Small intestine (tissue), 7 donors: ENCODE results near the gene SCNN1B. TPM values are rescaled to one million over a fixed set of nuclear protein-coding genes. Genes with fewer than 3 reads are reported as not detected.

Experiments
- DNase-seq, 2 donors: peaks; one replicate each; pipeline versions ENCODE4 v3.0.0 to v3.0.0-alpha.2; 2013
- FAIRE-seq: peaks from 2 replicates; lab custom pipeline; 2012; peaks lifted over from hg19 to GRCh38; lab: Jason Lieb, UNC
- H3K27ac ChIP-seq, 3 donors: one replicate each; pipeline ENCODE4 v1.5.1; 2013; ENCODE audit warnings: low read length in 2 of 3, mild to moderate bottlenecking in 2 of 3, control low read depth in 1 of 3, inconsistent platforms in 1 of 3, low read depth in 1 of 3, moderate library complexity in 1 of 3
- H3K27me3 ChIP-seq, 3 donors: one replicate each; pipeline ENCODE4 v1.6.1; 2013; ENCODE audit warnings: low read length in 3 of 3, inconsistent platforms in 1 of 3; ENCODE audit not compliant: control insufficient read depth in 3 of 3, insufficient read depth in 3 of 3
- H3K36me3 ChIP-seq, 3 donors: one replicate each; pipeline ENCODE4 v1.6.1; 2013; ENCODE audit warnings: low read length in 3 of 3, inconsistent platforms in 1 of 3, low read depth in 1 of 3, mild to moderate bottlenecking in 1 of 3, moderate library complexity in 1 of 3; ENCODE audit not compliant: control insufficient read depth in 3 of 3, insufficient read depth in 2 of 3
- H3K4me1 ChIP-seq, 3 donors: one replicate each; pipeline ENCODE4 v1.6.1; 2013; ENCODE audit warnings: low read length in 2 of 3, inconsistent platforms in 1 of 3, low read depth in 1 of 3, mild to moderate bottlenecking in 1 of 3, moderate library complexity in 1 of 3; ENCODE audit not compliant: control insufficient read depth in 3 of 3, insufficient read depth in 2 of 3
- H3K4me3 ChIP-seq, 3 donors: one replicate each; pipeline ENCODE4 v1.5.1; 2013; ENCODE audit warnings: low read length in 3 of 3, control low read depth in 1 of 3, inconsistent platforms in 1 of 3, low read depth in 1 of 3, mild to moderate bottlenecking in 1 of 3, moderate library complexity in 1 of 3
- H3K9me3 ChIP-seq, 2 donors: one replicate each; pipeline ENCODE4 v1.6.1; 2013; ENCODE audit warnings: low read depth in 1 of 2, low read length in 1 of 2; ENCODE audit not compliant: control insufficient read depth in 2 of 2, insufficient read depth in 1 of 2
- WGBS, 3 donors: extraction: QIAGEN DNeasy Blood & Tissue Kit; methylation state at CpG; one replicate each; pipeline ENCODE4 v1.1.7; 2013; 5-methylcytosine and 5-hydroxymethylcytosine counted together
- polyA plus RNA-seq, 4 donors: library from polyadenylated mRNA; stranded (reverse) in 3 of 4; unstranded in 1 of 4; fragments of 200-250 nt in 3 of 4; fragments of 120-200 nt in 1 of 4; gene quantifications; one replicate each; pipeline versions ENCODE4 v1.2.1 to v1.2.3, GENCODE V29; 2013
- donor health status: healthy with polysubstance abuse.
- donor health status: control.
- donor health status: control.
- donor health status: Bipolar disorder and iron deficiency.
- donor health status: healthy.

Gene SCNN1B
- polyA plus RNA-seq, 4 donors = 2.2 to 5.1 TPM; not detected in 2

DNA sequence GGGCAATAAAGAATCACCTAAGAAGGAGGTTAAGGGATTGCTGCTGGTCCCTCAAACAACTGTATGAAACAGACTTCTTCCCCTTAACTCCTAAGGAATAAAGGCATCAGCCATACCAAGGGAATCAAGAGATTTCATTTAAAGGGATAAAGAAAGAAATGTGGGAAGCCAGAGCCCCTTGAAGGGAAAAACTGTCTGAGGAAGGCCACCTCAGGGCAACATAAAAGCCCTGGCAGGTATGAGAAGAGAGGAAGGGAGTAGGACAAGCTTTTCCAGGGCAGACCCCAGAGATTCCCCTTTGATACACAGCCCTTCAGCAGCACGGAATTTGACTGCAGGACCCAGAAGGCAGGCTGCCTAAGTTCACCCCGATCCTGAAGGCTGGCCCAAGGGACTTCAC is 107.4 kb downstream of the SCNN1B start:
- Histone ChIP-seq H3K4me1 (no peaks in the 10 kb centered on the region), H3K4me3 (no peak overlapping the region), H3K36me3 (peaks cover 6 to 44% (median 15%) of the 10 kb centered on the region in 3 donors), H3K27me3 (no peaks in the 10 kb centered on the region), H3K27ac (no peak overlapping the region), H3K9me3 (no peaks in the 10 kb centered on the region)
- 81 to 100% (median 95%) methylated on average over 2 of the region's 2 CpGs for WGBS, 3 donors
- DNase-seq (no peak), FAIRE-seq (no peak)

DNA sequence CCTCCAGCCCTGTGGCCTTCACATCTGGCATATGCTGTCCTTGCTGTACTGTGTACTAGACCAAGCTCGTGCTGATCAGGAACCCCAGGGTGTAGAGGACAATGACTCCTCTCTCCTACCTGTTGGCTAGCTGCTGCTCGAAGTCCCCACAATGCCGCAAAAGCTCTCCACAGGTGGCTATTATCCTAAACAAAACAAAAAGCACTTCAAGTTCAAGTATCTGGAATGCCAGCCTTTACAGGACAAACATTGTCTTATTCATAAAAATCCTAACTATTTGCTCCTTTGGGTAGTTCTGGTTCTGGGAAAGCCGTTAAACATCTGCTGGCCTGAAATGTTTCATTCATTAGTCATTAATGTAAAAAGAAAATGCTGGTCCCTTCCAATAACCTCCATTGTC is 108.1 kb downstream of the SCNN1B start:
- H3K4me1 ChIP-seq = no peaks in the 10 kb centered on the region
- 85 to 94% (median 90%) methylated on average over 4 of the region's 4 CpGs for WGBS, 3 donors
- DNase-seq = no peak
- no peak overlapping the region for H3K27ac ChIP-seq
- no peak overlapping the region for H3K4me3 ChIP-seq
- H3K27me3 ChIP-seq = no peaks in the 10 kb centered on the region
- H3K36me3 ChIP-seq = peaks cover 4 to 43% (median 13%) of the 10 kb centered on the region in 3 donors
- no peaks in the 10 kb centered on the region for H3K9me3 ChIP-seq
- FAIRE-seq = no peak

DNA sequence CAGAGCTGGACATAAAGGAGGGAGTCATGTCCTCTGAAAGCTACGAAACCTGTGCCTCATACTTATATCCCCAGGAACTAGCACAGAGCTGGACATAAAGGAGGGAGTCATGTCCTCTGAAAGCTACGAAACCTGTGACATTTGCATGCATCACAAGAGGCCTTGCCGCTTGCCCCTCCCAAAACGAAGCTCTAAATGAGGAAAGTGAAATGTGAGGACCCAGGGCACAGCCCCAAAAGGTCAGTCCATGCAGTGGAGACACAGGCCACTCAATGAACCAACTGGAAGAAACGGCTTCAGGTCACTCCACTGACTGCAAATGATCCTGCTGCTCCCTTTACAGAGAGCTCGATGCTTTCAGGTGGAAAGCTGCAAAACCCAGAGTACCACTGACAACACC is 112.6 kb downstream of the SCNN1B start:
- no peak for DNase-seq
- Histone ChIP-seq H3K27me3 (no peaks in the 10 kb centered on the region), H3K9me3 (no peaks in the 10 kb centered on the region), H3K27ac (no peak overlapping the region), H3K36me3 (peaks cover 0 to 47% (median 14%) of the 10 kb centered on the region in 3 donors), H3K4me1 (no peaks in the 10 kb centered on the region), H3K4me3 (no peak overlapping the region)
- 93 to 95% (median 95%) methylated on average over 6 of the region's 6 CpGs for WGBS, 3 donors
- no peak for FAIRE-seq

DNA sequence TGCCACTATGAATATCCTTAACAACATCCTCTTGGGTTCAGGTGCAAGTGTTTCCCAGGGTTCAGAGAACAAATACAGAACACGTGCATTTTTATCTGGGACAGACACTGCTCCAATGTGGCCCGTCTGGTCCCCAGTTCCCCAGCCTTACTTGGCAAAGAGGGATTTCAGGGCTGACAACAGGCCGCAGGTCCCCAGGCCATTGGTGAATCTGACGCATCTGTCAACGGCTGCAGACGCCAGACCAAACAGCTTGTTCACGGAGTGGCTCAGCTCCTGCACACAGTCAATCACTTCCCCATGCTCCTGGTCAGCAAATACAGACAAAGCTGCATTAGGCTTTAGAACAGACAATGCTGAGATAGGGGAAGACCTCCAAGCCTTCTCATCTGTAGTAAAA is 114.7 kb downstream of the SCNN1B start:
- H3K36me3 ChIP-seq = peaks cover 0 to 47% (median 10%) of the 10 kb centered on the region in 3 donors
- no peaks in the 10 kb centered on the region for H3K27me3 ChIP-seq
- no peak overlapping the region for H3K27ac ChIP-seq
- H3K9me3 ChIP-seq = no peaks in the 10 kb centered on the region
- H3K4me1 ChIP-seq = no peaks in the 10 kb centered on the region
- 81 to 89% (median 83%) methylated on average over 7 of the region's 7 CpGs for WGBS, 3 donors
- FAIRE-seq = no peak
- no peak for DNase-seq
- no peak overlapping the region for H3K4me3 ChIP-seq

DNA sequence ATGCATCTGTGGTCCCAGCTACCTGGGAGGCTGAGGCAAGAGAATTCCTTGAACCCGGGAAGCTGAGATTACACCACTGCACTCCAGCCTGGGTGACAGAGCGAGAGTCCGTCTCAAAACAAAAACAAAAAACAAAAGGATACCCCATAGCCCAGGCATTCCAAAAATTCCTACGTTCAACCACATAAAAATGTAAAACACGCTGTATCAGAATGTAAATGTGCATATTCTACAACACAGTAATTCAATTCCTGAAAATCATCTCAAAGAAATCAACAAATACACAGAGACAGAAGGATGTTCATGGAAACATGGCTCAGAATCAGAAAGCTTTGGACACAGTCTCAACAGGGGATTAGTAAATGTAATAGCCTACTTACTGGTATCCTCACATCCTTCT is 117.9 kb downstream of the SCNN1B start:
- WGBS, 3 donors = 82 to 96% (median 90%) methylated on average over 5 of the region's 5 CpGs
- H3K27me3 ChIP-seq = no peaks in the 10 kb centered on the region
- peak overlapping the region in 1 of 3 donors; percentile 62 for H3K27ac ChIP-seq
- no peaks in the 10 kb centered on the region for H3K4me1 ChIP-seq
- H3K4me3 ChIP-seq = no peak overlapping the region
- H3K9me3 ChIP-seq = no peaks in the 10 kb centered on the region
- FAIRE-seq (no peak), DNase-seq (no peak)
- peaks cover 0 to 36% (median 10%) of the 10 kb centered on the region in 3 donors for H3K36me3 ChIP-seq

DNA sequence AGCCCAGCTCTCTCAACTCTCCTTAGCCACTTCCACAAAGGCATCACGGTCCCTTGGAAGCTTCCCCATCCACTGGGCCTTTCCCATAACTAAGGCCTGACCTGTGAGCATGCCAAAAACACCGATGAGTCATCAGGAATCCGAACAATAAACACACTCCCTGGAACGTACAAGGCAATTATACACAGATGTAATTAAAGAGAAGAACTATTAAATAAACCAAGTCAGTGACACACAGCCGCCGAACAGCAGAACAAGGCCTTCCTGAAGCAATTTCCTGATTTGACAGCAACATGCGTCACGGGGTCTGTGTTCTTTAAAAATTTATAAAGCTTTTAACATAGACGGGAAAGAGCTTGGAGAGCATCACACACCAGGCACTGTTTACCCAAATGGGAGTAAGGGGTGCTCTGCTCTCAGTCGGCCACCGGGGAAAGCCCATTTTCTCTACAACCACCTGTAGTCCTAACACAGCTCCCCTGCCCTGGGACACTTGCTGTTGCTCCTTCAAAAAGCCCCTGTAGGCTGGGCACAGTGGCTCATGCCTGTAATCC is 121.5 kb downstream of the SCNN1B start:
- FAIRE-seq = no peak
- H3K4me1 ChIP-seq = no peaks in the 10 kb centered on the region

DNA sequence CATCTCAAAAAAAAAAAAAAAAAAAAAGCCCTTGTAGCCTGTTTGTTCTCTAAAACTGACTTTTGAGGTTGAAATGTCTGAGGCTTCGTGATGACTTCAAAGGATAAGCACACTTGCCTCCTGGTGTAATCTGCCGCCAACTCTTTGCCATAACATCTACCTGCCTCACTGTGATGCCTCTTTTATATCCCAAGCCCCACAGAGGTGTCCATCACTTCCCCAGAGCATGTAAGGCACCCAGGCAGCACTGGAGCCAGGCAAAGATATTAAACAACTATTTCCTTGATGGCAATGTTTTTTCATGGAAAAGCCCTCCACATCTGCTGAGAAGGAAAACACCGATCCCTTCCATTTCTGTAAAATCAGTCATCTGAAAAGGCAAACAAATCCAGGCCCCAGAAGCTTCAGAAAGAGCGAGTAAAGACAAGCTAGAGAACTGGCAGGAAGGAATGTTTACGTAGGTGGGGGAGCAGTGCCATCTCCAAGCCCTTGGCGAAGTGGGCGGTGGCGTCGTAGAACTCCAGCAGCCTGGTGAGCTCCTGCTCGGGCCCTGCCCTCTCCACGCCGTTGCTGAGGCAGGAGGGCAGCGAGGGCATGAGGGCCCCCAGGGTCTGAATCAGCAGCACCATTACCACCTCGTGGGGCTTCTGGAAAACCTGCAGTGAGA is 122.3 kb downstream of the SCNN1B start:
- H3K27ac ChIP-seq = peak overlapping the region in 1 of 3 donors; percentile 69
- FAIRE-seq (no peak), DNase-seq (no peak)
- H3K27me3 ChIP-seq = no peaks in the 10 kb centered on the region
- H3K9me3 ChIP-seq = no peaks in the 10 kb centered on the region
- peaks cover 0 to 21% (median 0%) of the 10 kb centered on the region in 3 donors for H3K36me3 ChIP-seq
- no peaks in the 10 kb centered on the region for H3K4me1 ChIP-seq
- no peak overlapping the region for H3K4me3 ChIP-seq
- 80 to 88% (median 81%) methylated on average over 14 of the region's 14 CpGs for WGBS, 3 donors

More for the DNA sequence above, 121.5 kb downstream of the SCNN1B start:
- Histone ChIP-seq H3K27ac (peak overlapping the region in 2 of 3 donors; percentile 23 to 88), H3K4me3 (no peak overlapping the region), H3K9me3 (no peaks in the 10 kb centered on the region), H3K36me3 (peaks cover 0 to 16% (median 0%) of the 10 kb centered on the region in 3 donors), H3K27me3 (no peaks in the 10 kb centered on the region)
- WGBS, 3 donors = 29 to 51% (median 38%) methylated on average over 11 of the region's 11 CpGs
- peak; percentile 44 to 75 for DNase-seq

DNA sequence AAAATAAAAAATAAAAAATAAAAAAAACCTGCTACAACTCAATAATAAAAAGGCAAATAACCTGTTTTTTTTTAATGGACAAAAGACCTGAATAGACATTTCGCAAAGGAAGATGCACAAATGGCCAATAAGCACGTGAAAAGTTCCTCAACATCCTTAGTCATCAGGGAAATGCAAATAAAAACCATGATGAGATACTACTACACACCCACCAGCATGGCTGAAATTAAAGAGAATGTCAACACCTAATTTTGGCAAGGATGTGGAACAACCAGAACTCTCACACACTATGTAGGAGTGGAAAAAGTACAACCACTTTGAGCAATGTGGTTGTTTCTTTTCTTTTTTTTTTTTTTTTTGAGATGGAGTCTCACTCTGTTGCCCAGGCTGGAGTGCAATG is 126.2 kb downstream of the SCNN1B start:
- WGBS, 3 donors = 75 to 87% (median 77%) methylated on average over 2 of the region's 2 CpGs
- H3K4me3 ChIP-seq = no peak overlapping the region
- FAIRE-seq (no peak), DNase-seq (no peak)
- H3K4me1 ChIP-seq = no peaks in the 10 kb centered on the region
- no peaks in the 10 kb centered on the region for H3K27me3 ChIP-seq
- no peak overlapping the region for H3K27ac ChIP-seq
- peaks cover 2 to 35% (median 10%) of the 10 kb centered on the region in 3 donors for H3K36me3 ChIP-seq
- no peaks in the 10 kb centered on the region for H3K9me3 ChIP-seq
